Spinal cord (tissue), 10 donors: Measurements from ENCODE around the gene NAP1L4. TPM values are rescaled to one million over a fixed set of nuclear protein-coding genes. Genes with fewer than 3 reads are reported as not detected.

Source experiments
- DNase-seq, 6 donors: peaks; one replicate each; pipeline versions ENCODE4 v3.0.0 to v3.0.0-alpha.2; 2013 to 2015; ENCODE audit warnings: low spot score in 6 of 6, low read depth in 4 of 6
- H3K27ac ChIP-seq: one replicate; pipeline ENCODE4 v1.5.1; 2013; ENCODE audit warnings: low read depth, low read length, control low read depth
- H3K27me3 ChIP-seq: one replicate; pipeline ENCODE4 v1.6.1; 2013; ENCODE audit warnings: low read length; ENCODE audit not compliant: control insufficient read depth, insufficient read depth
- H3K36me3 ChIP-seq: one replicate; pipeline ENCODE4 v1.6.1; 2013; ENCODE audit warnings: low read length; ENCODE audit not compliant: control insufficient read depth, insufficient read depth
- H3K4me1 ChIP-seq: one replicate; pipeline ENCODE4 v1.6.1; 2013; ENCODE audit warnings: low read length; ENCODE audit not compliant: control insufficient read depth, insufficient read depth
- H3K4me3 ChIP-seq: one replicate; pipeline ENCODE4 v1.5.1; 2013; ENCODE audit warnings: low read depth, low read length, control low read depth
- H3K9me3 ChIP-seq: one replicate; pipeline ENCODE4 v1.6.1; 2013; ENCODE audit warnings: low read length; ENCODE audit not compliant: control insufficient read depth, insufficient read depth
- WGBS: methylation state at CpG from one replicate; pipeline ENCODE4 v1.1.5; 2013; ENCODE audit warnings: missing lambda C conversion rate; ENCODE audit not compliant: insufficient coverage; 5-methylcytosine and 5-hydroxymethylcytosine counted together
- polyA plus RNA-seq, 2 donors: library from polyadenylated mRNA; unstranded; fragments of 120-200 nt; gene quantifications; one replicate each; pipeline ENCODE4 v1.2.1, GENCODE V29; 2013; ENCODE audit not compliant: insufficient read length in 2 of 2
- total RNA-seq, 2 donors: library from RNA; depleted of rRNA in 1 of 2; stranded (reverse); fragments of 120-200 nt in 1 of 2; fragments of >200 nt in 1 of 2; gene quantifications; one replicate each; pipeline versions ENCODE4 v1.2.3 to v1.2.4, GENCODE V29; 2013 to 2014
- donor health status: healthy.

The NAP1L4 gene
- total and polyA plus RNA-seq, 4 donors = 148 to 191 (median 177) TPM

DNA sequence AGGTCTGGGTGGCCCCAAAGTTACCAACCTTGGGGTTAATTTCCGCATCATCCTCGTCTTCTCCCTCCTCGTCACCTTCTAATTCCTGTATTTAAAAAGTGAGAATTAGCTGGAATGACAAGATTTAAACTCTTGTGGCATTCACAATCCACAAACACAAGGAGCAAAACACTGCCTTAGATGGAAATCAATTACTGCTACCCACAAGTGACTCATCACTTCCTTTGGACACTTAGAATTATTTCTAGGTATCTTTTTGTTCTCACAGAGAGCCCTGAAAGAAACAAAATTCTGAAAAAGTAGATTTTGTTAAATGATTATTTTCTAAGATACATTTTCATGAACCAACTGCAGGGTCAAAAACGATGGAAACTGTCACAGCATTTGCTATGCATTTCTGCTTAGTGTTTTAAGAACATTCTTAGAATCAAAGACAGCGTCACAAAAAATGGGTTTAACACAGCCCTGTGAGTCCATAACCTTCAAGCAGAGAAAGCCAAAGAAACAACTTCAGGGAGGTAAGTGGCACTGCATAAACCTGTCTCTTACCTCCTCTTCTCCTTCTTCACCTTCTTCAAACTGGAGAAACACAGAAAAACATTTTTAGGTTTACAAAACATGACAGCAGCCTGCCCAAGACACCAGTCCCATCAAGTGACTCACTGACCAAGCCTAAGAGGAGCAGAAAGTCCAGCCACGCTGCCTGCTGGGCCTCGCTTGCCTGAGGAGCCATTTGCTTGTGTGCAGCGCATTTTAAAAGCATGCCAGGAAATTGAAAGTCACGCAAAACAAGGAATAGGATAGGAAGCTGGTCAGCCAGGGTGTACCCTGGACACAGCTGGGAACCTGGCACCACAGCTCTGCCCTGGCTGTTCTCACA is 40.7 kb downstream of the NAP1L4 start:
- Histone ChIP-seq H3K27ac (no peak overlapping the region), H3K9me3 (no peaks in the 10 kb centered on the region), H3K36me3 (peaks cover 67% of the 10 kb centered on the region), H3K4me3 (no peak overlapping the region), H3K27me3 (no peaks in the 10 kb centered on the region), H3K4me1 (no peaks in the 10 kb centered on the region)
- no peak for DNase-seq
- WGBS = 86% methylated on average over 9 of the region's 9 CpGs

- Histone ChIP-seq H3K27me3 (no peaks in the 10 kb centered on the region), H3K36me3 (peaks cover 65% of the 10 kb centered on the region), H3K9me3 (no peaks in the 10 kb centered on the region), H3K27ac (no peak overlapping the region), H3K4me1 (peaks cover 3% of the 10 kb centered on the region), H3K4me3 (no peak overlapping the region)
- WGBS = no CpG with 5 or more reads among the region's 1 CpG
- no peak for DNase-seq
Measured at GRCh38 chr11:2950825-2951224, 41.3 kb downstream of the NAP1L4 start.

DNA sequence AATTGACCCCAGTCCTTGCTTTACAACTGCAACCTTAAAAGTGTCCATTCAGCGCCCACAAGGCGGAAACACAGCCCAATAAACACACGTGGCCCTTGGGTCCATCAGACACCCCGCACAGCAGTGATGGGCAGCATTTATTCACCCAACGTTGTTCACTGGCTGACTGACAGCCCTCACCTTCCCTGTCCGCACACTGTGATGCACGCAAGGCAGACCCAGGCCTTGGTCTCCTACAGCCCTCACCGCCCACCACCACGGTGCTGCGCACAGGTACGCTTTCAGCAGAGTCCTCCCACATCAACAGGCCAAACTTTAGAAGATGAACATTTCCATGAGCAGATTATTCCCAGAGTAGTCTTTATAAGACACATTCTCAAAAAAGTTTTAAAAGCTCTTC is 42.2 kb downstream of the NAP1L4 start:
- Histone ChIP-seq H3K27me3 (no peaks in the 10 kb centered on the region), H3K27ac (no peak overlapping the region), H3K4me3 (no peak overlapping the region), H3K4me1 (peaks cover 12% of the 10 kb centered on the region), H3K36me3 (peaks cover 69% of the 10 kb centered on the region), H3K9me3 (no peaks in the 10 kb centered on the region)
- 94% methylated on average over 11 of the region's 11 CpGs for WGBS
- DNase-seq = no peak

GRCh38 chr11:2947744-2948143 is 44.4 kb downstream of the NAP1L4 start:
- no peak overlapping the region for H3K4me3 ChIP-seq
- DNase-seq = no peak
- peaks cover 72% of the 10 kb centered on the region for H3K36me3 ChIP-seq
- 90% methylated on average over 6 of the region's 11 CpGs for WGBS
- peaks cover 19% of the 10 kb centered on the region for H3K4me1 ChIP-seq
- H3K27ac ChIP-seq = no peak overlapping the region
- no peaks in the 10 kb centered on the region for H3K27me3 ChIP-seq
- no peaks in the 10 kb centered on the region for H3K9me3 ChIP-seq

- 58% methylated on average over 6 of the region's 8 CpGs for WGBS
- Histone ChIP-seq H3K4me3 (no peak overlapping the region), H3K27me3 (no peaks in the 10 kb centered on the region), H3K9me3 (no peaks in the 10 kb centered on the region), H3K4me1 (peaks cover 19% of the 10 kb centered on the region), H3K27ac (peak overlapping the region; percentile 67), H3K36me3 (peaks cover 70% of the 10 kb centered on the region)
- DNase-seq = peak in 1 of 6 donors; percentile 6
Measured at GRCh38 chr11:2945757-2946287, 46.3 kb downstream of the NAP1L4 start.

- Histone ChIP-seq H3K4me3 (no peak overlapping the region), H3K4me1 (peaks cover 19% of the 10 kb centered on the region), H3K9me3 (no peaks in the 10 kb centered on the region), H3K36me3 (peaks cover 76% of the 10 kb centered on the region), H3K27me3 (no peaks in the 10 kb centered on the region), H3K27ac (peak overlapping the region; percentile 67)
- peak; percentile 28 to 96 (median 66) for DNase-seq
- WGBS = 5% methylated on average over 10 of the region's 16 CpGs
Measured at GRCh38 chr11:2945031-2945756, 46.9 kb downstream of the NAP1L4 start.

GRCh38 chr11:2944530-2944929 is 47.6 kb downstream of the NAP1L4 start:
- no peak overlapping the region for H3K4me3 ChIP-seq
- WGBS = 92% methylated on average over 21 of the region's 24 CpGs
- H3K9me3 ChIP-seq = no peaks in the 10 kb centered on the region
- peaks cover 71% of the 10 kb centered on the region for H3K36me3 ChIP-seq
- no peaks in the 10 kb centered on the region for H3K27me3 ChIP-seq
- no peak for DNase-seq
- no peak overlapping the region for H3K27ac ChIP-seq
- H3K4me1 ChIP-seq = peaks cover 19% of the 10 kb centered on the region

DNA sequence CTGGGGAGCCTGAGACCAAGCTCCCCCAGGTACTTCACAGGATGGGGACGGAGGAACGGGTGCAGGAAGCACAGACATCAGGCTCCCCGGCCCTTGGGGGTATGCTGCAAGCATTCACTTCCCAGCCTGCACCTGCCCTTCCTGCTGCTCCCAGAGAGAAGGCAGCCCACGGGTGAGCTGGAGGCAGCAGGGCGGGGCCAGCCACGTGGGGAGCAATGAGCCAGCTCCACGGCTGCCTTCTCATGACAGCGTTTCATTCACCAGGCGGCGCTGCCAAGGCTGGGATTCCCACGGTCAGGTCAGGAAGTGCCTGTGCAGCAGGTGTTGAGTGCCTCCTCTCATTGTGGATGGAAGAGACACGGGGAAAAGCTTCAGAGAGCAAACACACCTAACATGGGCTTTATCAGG is 48.4 kb downstream of the NAP1L4 start:
- Histone ChIP-seq H3K36me3 (peaks cover 68% of the 10 kb centered on the region), H3K4me1 (peaks cover 19% of the 10 kb centered on the region), H3K27me3 (no peaks in the 10 kb centered on the region), H3K4me3 (no peak overlapping the region), H3K9me3 (no peaks in the 10 kb centered on the region), H3K27ac (no peak overlapping the region)
- no peak for DNase-seq
- WGBS = 81% methylated on average over 11 of the region's 12 CpGs

DNA sequence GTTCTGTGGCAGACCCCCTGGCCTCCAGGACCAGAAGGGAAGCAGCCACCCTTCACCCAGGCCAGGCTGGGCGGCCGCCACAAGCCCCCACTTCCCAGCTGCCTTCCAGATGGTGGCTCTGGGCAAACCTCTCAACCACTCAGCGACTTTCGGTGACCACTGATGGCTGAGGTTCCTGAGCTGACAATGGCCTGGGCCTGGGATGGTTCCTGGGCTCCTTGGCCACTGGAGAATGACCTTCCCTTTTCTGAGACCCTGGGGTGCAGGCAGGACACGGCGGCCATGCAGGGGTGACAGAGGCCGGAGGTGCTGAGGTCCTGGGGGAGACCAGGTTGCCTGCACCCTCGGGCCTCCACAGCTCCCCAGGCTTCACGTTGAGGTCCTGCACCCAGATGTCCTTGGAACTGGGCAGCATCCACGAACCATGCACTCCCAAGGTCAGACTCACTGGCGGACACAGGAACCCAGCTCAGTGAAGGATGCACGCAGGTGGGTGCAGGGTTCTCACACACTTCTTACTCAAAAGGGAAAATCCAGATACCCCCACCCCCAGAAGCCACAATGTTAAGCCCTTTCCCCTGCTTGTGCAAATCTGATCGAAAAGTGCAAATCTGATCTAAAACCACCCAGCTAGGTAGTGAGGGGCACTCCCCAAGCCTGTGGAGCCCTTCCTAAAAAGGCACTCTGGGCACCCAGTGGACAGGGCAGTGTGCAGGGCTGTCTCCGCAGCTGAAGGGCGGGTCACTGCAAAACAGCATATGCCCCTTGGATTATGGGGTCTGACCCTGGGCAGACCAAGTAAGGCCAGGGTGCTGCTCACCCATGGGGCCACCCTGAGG is 49.0 kb downstream of the NAP1L4 start:
- Histone ChIP-seq H3K4me1 (peaks cover 19% of the 10 kb centered on the region), H3K27ac (no peak overlapping the region), H3K27me3 (no peaks in the 10 kb centered on the region), H3K4me3 (no peak overlapping the region), H3K9me3 (no peaks in the 10 kb centered on the region), H3K36me3 (peaks cover 63% of the 10 kb centered on the region)
- no peak for DNase-seq
- WGBS = 88% methylated on average over 15 of the region's 15 CpGs
